ENCODE results near the gene SLC8B1. TPM values are rescaled to one million over a fixed set of nuclear protein-coding genes. Genes with fewer than 3 reads are reported as not detected.

The SLC8B1 gene
- total and polyA plus RNA-seq, 9 of the 15 experiments (the other 6 are each of a cell fraction or from before 2014, with no cell fraction given) = 0.86 to 34.1 (median 18.5) TPM

- intact Hi-C loops (cut with micrococcal nuclease) (no loop called here), in situ Hi-C loops (cut with MboI) (no loop called here)
- H3K9me1 ChIP-seq (ENCODE audit: control insufficient read depth, insufficient read depth, low read length) = no peaks in the 10 kb centered on the region
- H3K4me2 ChIP-seq (ENCODE audit: insufficient read depth, low read length) = no peak overlapping the region
- peaks cover 28 to 30% of the 10 kb centered on the region in 2 experiments; a peak in 4 of 5 replicates for H3K4me1 ChIP-seq (replicated peaks in 1 of 2; ENCODE audit: control insufficient read depth in 2 of 2, insufficient read depth in 2 of 2, low read length in 2 of 2)
- BruUV-seq (replicated peaks) = no TSS peak
- no peak overlapping the region for H2AFZ ChIP-seq (ENCODE audit: low read depth, low read length)
- no peak overlapping the region for H3K4me3 ChIP-seq
- FAIRE-seq (no peak), ATAC-seq (no peak), DNase-seq (ENCODE audit: extremely low read depth in 1 of 4, low spot score in 3 of 4) (no peak)
- H3K9me3 ChIP-seq (replicated peaks; ENCODE audit: control insufficient read depth, insufficient read depth, low read depth, low read length) = no peaks in the 10 kb centered on the region
- H3K27me3 ChIP-seq (ENCODE audit: control insufficient read depth in 2 of 2, insufficient read depth in 2 of 2, low read length in 2 of 2) = no peaks in the 10 kb centered on the region
- peaks cover 30% of the 10 kb centered on the region; the same call in 2 of the 3 replicates for H3K36me3 ChIP-seq (ENCODE audit: control insufficient read depth, insufficient read depth, low read length)
- CTCF ChIA-PET (ENCODE audit: low intra/inter-chr PET ratio) = no interaction called here
- POLR2A ChIA-PET = interaction anchor here (0.5 to 0.6 kb wide), 2 partner anchors 115 to 127 kb away, joined by 3 read pairs; no protein-coding TSS in a partner anchor
- WGBS (ENCODE audit: insufficient coverage, low coverage, missing lambda C conversion rate) = 70% methylated on average over 5 of the region's 5 CpGs
- H3K9ac ChIP-seq (ENCODE audit: insufficient read depth in 1 of 2, low read depth in 2 of 2, low read length in 2 of 2) = no peak overlapping the region; a peak in 1 of 4 replicates
- no peak overlapping the region for H3K27ac ChIP-seq (ENCODE audit: extremely low read depth, low read depth, low read length)
- H3K79me2 ChIP-seq (ENCODE audit: control insufficient read depth, insufficient read depth, low read length) = no peaks in the 10 kb centered on the region
- H4K20me1 ChIP-seq (replicated peaks; ENCODE audit: control insufficient read depth, insufficient read depth, low read length) = no peaks in the 10 kb centered on the region
- no peak for TF ChIP-seq CEBPZ (IDR thresholded peaks at IDR 0.05; ENCODE audit: borderline replicate concordance, low read depth, low read length)
- no peak for TF ChIP-seq MIER1 (IDR thresholded peaks at IDR 0.05; ENCODE audit: low read depth)
- no peak for TF ChIP-seq ZKSCAN1 (IDR thresholded peaks at IDR 0.05; ENCODE audit: low read depth, low read length)
- TF ChIP-seq TSC22D4 (tag; IDR thresholded peaks at IDR 0.05) = no peak
- no peak for TF ChIP-seq ZBTB40 (IDR thresholded peaks at IDR 0.05)
- no peak for TF ChIP-seq ZBTB40 (CRISPR knock-in tag; IDR thresholded peaks at IDR 0.05)
Measured at GRCh38 chr12:113298472-113298817, 36.5 kb downstream of the SLC8B1 start.

All from K562 (cell line).